Measurements from ENCODE around the gene POU3F3.

GRCh38 chr2:104845552-104845931 is 8.4 kb upstream of the POU3F3 start:
- no peak for TF ChIP-seq CTCF (conservative IDR thresholded peaks at IDR 0.05; ENCODE audit: low read length)
- no peak for TF ChIP-seq EZH2phosphoT487 (IDR thresholded peaks at IDR 0.05; ENCODE audit: borderline replicate concordance, low read depth, low read length)
